Endodermal cell (in vitro differentiated cells): ENCODE measurements around the gene PPP1R1B. TPM values are rescaled to one million over a fixed set of nuclear protein-coding genes. Genes with fewer than 3 reads are reported as not detected.

Experiments
- DNase-seq: peaks from one replicate; pipeline ENCODE4 v3.0.0-alpha.2; 2017
- H3K27ac ChIP-seq: 2 replicates; pipeline ENCODE4 v1.5.1; 2013; ENCODE audit warnings: mild to moderate bottlenecking, low read depth, low read length, moderate library complexity
- H3K27me3 ChIP-seq: 2 replicates; pipeline ENCODE4 v1.6.1; 2013; ENCODE audit warnings: mild to moderate bottlenecking, low read length, moderate library complexity; ENCODE audit not compliant: insufficient read depth, control insufficient read depth, poor library complexity, severe bottlenecking
- H3K36me3 ChIP-seq: 2 replicates; pipeline ENCODE4 v1.7.0; 2013; ENCODE audit warnings: mild to moderate bottlenecking, low read length, moderate library complexity; ENCODE audit not compliant: control insufficient read depth, insufficient read depth
- H3K4me1 ChIP-seq: one replicate; pipeline ENCODE4 v1.7.0; 2013; ENCODE audit warnings: low read length; ENCODE audit not compliant: control insufficient read depth, insufficient read depth
- H3K4me3 ChIP-seq: 2 replicates; pipeline ENCODE4 v1.5.1; 2013; ENCODE audit warnings: mild to moderate bottlenecking, low read length, moderate library complexity
- H3K9ac ChIP-seq: 2 replicates; pipeline ENCODE4 v1.6.1; 2013; ENCODE audit warnings: mild to moderate bottlenecking, low read length, moderate library complexity; ENCODE audit not compliant: poor library complexity, severe bottlenecking; ENCODE audit errors: extremely low read depth
- H3K9me3 ChIP-seq: 2 replicates; pipeline ENCODE4 v1.6.1; 2013; ENCODE audit warnings: mild to moderate bottlenecking, low read length, moderate library complexity; ENCODE audit not compliant: control insufficient read depth
- H3K27ac Mint-ChIP-seq: 2 replicates; pipeline ENCODE4 v1.8.0; 2020; ENCODE audit warnings: mixed read lengths
- H3K27me3 Mint-ChIP-seq: 2 replicates; pipeline ENCODE4 v1.8.0; 2021; ENCODE audit warnings: mild to moderate bottlenecking, mixed read lengths; ENCODE audit not compliant: insufficient read depth
- H3K36me3 Mint-ChIP-seq: 2 replicates; pipeline ENCODE4 v1.8.0; 2020; ENCODE audit warnings: low read depth, mixed read lengths
- H3K4me1 Mint-ChIP-seq: 2 replicates; pipeline ENCODE4 v1.8.0; 2020; ENCODE audit warnings: mixed read lengths
- H3K4me3 Mint-ChIP-seq: 2 replicates; pipeline ENCODE4 v1.8.0; 2020; ENCODE audit warnings: mild to moderate bottlenecking, moderate library complexity, mixed read lengths
- H3K9me3 Mint-ChIP-seq: 2 replicates; pipeline ENCODE4 v1.8.0; 2020; ENCODE audit warnings: mild to moderate bottlenecking, mixed read lengths
- CTCF ChIP-seq: fragments of 200-600 bp; sonication (generic); conservative IDR thresholded peaks from 2 replicates; pipeline ENCODE4 v1.5.0; 2021; ENCODE audit warnings: antibody characterized with exemption, mild to moderate bottlenecking
- WGBS, 2 experiments: methylation state at CpG; one replicate each; pipeline versions ENCODE4 v1.1.5 to v1.1.7; 2013; ENCODE audit warnings: missing lambda C conversion rate in 2 of 2, mixed read lengths in 1 of 2; ENCODE audit not compliant: insufficient coverage in 1 of 2, insufficient read length in 1 of 2; 5-methylcytosine and 5-hydroxymethylcytosine counted together
- total RNA-seq, 2 donors: library from RNA; stranded (reverse); fragmentation: NEBNext Ultra II Directional in 1 of 2; extraction: Animal tissue kit (Norgen Biotek cat#: 25700) in 1 of 2; gene quantifications; 2 replicates in 1 of 2; 3 replicates in 1 of 2; pipeline ENCODE4 v1.2.1, GENCODE V29; 2021

PPP1R1B gene
- total RNA-seq, 2 donors from 2014 or later = 1.0 to 2.1 TPM

DNA sequence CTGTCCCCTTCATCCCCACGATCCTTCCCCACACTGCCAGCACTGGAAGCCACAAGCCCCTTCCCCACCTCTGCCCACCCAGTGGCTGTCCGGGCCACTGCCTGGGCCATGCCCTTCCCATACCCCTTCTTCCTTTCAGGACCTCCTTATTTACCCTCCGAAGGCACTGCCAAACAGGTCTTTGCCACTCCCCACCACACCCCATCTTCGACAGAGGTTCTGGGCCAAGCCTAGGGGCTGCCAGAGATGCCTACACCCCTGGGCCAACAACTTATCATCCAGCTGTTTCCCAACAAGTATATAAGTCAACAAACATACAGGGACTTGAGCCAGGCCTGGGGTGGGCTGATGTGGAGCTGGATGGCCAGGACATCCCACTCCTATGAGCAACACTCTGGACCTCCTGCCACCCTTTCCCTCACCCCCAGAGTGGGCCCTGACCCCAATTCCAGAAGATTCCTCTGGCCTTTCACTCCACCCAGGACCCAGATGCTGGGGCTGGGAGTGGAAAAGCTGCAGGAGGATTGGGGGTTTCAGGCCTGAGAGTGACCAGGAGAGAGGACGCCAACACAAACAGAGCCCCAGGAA, 1.5 kb upstream of the PPP1R1B start:
- DNase-seq = no peak
- Mint-ChIP-seq H3K36me3 (no peaks in the 10 kb centered on the region), H3K9me3 (no peaks in the 10 kb centered on the region), H3K4me3 (peak overlapping the region; percentile 61), H3K27me3 (peaks cover 66% of the 10 kb centered on the region), H3K27ac (no peak overlapping the region), H3K4me1 (peaks cover 15% of the 10 kb centered on the region)
- no peaks in the 10 kb centered on the region for H3K9me3 ChIP-seq
- H3K9ac ChIP-seq = no peak overlapping the region
- no peaks in the 10 kb centered on the region for H3K36me3 ChIP-seq
- H3K27ac ChIP-seq = no peak overlapping the region
- no peak for TF ChIP-seq CTCF
- H3K4me1 ChIP-seq = peaks cover 10% of the 10 kb centered on the region
- H3K4me3 ChIP-seq = no peak overlapping the region
- WGBS, 2 experiments = 75 to 93% methylated on average over 3 to 4 of the region's 5 CpGs
- peaks cover 57% of the 10 kb centered on the region for H3K27me3 ChIP-seq

DNA sequence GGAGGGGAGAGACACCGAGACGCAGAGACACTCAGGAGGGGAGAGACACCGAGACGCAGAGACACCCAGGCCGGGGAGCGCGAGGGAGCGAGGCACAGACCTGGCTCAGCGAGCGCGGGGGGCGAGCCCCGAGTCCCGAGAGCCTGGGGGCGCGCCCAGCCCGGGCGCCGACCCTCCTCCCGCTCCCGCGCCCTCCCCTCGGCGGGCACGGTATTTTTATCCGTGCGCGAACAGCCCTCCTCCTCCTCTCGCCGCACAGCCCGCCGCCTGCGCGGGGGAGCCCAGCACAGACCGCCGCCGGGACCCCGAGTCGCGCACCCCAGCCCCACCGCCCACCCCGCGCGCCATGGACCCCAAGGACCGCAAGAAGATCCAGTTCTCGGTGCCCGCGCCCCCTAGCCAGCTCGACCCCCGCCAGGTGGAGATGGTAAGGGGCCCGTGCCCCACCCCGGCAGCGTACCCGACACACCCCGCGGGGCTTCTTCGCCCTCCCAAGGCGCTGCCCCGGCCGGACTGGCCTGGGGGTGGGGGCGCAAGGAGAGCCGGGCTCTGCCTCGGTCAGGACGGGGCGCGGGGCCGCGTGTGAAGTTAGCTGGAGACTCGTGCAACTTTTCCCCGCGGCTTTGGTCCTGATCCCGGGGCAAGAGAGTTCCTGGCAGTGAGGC, 427 bp downstream of the PPP1R1B start:
- Histone ChIP-seq H3K36me3 (no peaks in the 10 kb centered on the region), H3K27ac (no peak overlapping the region), H3K9ac (no peak overlapping the region), H3K4me1 (peaks cover 10% of the 10 kb centered on the region), H3K9me3 (no peaks in the 10 kb centered on the region), H3K27me3 (peaks cover 43% of the 10 kb centered on the region), H3K4me3 (peak overlapping the region; percentile 81)
- Mint-ChIP-seq H3K9me3 (no peaks in the 10 kb centered on the region), H3K4me1 (peaks cover 26% of the 10 kb centered on the region), H3K27me3 (peaks cover 52% of the 10 kb centered on the region), H3K27ac (no peak overlapping the region), H3K36me3 (no peaks in the 10 kb centered on the region), H3K4me3 (peak overlapping the region; percentile 61)
- TF ChIP-seq CTCF = no peak
- DNase-seq = peak; percentile 78
- 0 to 1% methylated on average over 8 to 70 of the region's 72 CpGs for WGBS, 2 experiments

DNA sequence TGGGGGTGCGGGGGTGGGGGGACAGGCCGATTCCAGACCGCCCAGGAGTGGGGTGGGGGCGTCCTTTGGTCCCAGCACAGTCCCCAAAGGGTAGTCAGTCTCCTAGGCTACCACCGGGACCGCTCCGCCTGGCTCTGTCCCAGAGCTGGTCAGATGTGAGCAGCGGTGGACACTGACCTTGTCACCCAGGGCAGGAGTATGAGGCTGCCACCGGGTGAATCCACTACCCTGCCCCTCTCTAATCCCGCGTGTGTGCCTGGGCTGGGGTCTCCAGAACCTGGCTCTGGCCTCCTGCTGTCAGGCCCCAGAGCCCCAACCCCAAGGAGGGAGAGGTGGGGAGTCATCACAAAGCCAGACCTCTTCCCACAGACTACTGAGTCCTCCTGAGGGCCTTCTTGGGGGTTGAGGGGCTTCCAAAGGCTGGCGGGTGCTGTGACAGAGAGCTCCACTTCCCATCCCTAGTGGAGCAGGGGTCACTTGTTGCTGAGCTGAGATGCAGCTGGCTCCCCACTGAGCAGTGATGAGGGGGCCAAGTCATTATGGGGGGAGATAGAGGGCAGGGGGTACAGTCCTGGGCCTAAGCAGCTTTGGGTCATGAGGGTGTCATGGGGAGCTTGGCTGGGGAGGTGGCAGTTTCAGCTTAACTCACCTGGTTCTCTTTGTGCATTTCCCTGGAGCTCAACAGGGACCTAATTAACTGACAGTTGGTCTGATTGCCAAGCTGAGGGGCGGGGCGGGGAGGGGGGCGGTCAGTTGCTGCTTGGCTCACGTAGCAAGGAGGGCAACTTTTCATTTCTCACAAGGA, 1.2 kb downstream of the PPP1R1B start:
- Mint-ChIP-seq H3K27ac (no peak overlapping the region), H3K27me3 (peaks cover 52% of the 10 kb centered on the region), H3K4me3 (peak overlapping the region; percentile 61), H3K36me3 (no peaks in the 10 kb centered on the region), H3K4me1 (peaks cover 26% of the 10 kb centered on the region), H3K9me3 (no peaks in the 10 kb centered on the region)
- no peak overlapping the region for H3K9ac ChIP-seq
- H3K9me3 ChIP-seq = no peaks in the 10 kb centered on the region
- peaks cover 43% of the 10 kb centered on the region for H3K27me3 ChIP-seq
- peak; percentile 83 for DNase-seq
- H3K27ac ChIP-seq = no peak overlapping the region
- WGBS, 2 experiments = 18 to 35% methylated on average over 6 to 16 of the region's 16 CpGs
- no peak for TF ChIP-seq CTCF
- peaks cover 10% of the 10 kb centered on the region for H3K4me1 ChIP-seq
- H3K4me3 ChIP-seq = no peak overlapping the region
- H3K36me3 ChIP-seq = no peaks in the 10 kb centered on the region
